HT-29 (cell line): ENCODE data around the gene ZNF30. TPM values are rescaled to one million over a fixed set of nuclear protein-coding genes. Genes with fewer than 3 reads are reported as not detected.
"Not testable (repeated sequence)": the region's sequence is repeated elsewhere in the genome, so short reads cannot be mapped to it uniquely, and the experiment has no call there.

ENCODE experiments used
- DNase-seq: peaks from one replicate; pipeline ENCODE4 v3.0.0-alpha.2; 2015; ENCODE audit warnings: low spot score
- total RNA-seq: library from RNA; depleted of rRNA; stranded (reverse); fragments of >200 nt; shearing (Covaris generic); gene quantifications from 2 replicates; pipeline ENCODE4 v1.2.3, GENCODE V29; 2014

ZNF30 gene
- total RNA-seq, 1 experiment from 2014 or later = 2.7 TPM

GRCh38 chr19:34960103-34960805 lies 33.6 kb downstream of the ZNF30 start:
- DNase-seq = no peak

- no peak for DNase-seq
Observed at GRCh38 chr19:34960940-34961679, 34.4 kb downstream of the ZNF30 start.

GRCh38 chr19:34961775-34962686 lies 35.3 kb downstream of the ZNF30 start:
- DNase-seq = peak; percentile 86

GRCh38 chr19:34962687-34963572 lies 36.2 kb downstream of the ZNF30 start:
- peak; percentile 60 for DNase-seq

GRCh38 chr19:34963573-34964406 lies 37.1 kb downstream of the ZNF30 start, which contains the start of gene ZNF792:
TSS of gene ZNF792 (minus strand) at chr19:34964229. CDS start at chr19:34963662, 567 bp downstream.
- DNase-seq = peak; percentile 61

GRCh38 chr19:34964598-34964997 lies 37.9 kb downstream of the ZNF30 start:
- no peak for DNase-seq

- DNase-seq = not testable (repeated sequence)
Observed at GRCh38 chr19:34965505-34965904, 38.8 kb downstream of the ZNF30 start.

GRCh38 chr19:34967551-34967950 lies 40.8 kb downstream of the ZNF30 start:
- DNase-seq = no peak

- DNase-seq = no peak
Observed at GRCh38 chr19:34969721-34970120, 43.0 kb downstream of the ZNF30 start.

- not testable (repeated sequence) for DNase-seq
Observed at GRCh38 chr19:34970185-34970780, 43.6 kb downstream of the ZNF30 start.

GRCh38 chr19:34972163-34972705 lies 45.5 kb downstream of the ZNF30 start:
- DNase-seq = no peak

- DNase-seq = no peak
Observed at GRCh38 chr19:34974646-34975045, 47.9 kb downstream of the ZNF30 start.

- no peak for DNase-seq
Observed at GRCh38 chr19:34975056-34975455, 48.4 kb downstream of the ZNF30 start.

- no peak for DNase-seq
Observed at GRCh38 chr19:34976611-34977010, 49.9 kb downstream of the ZNF30 start.

- no peak for DNase-seq
Observed at GRCh38 chr19:34979819-34980640, 53.3 kb downstream of the ZNF30 start.

- DNase-seq = no peak
Observed at GRCh38 chr19:34982275-34982674, 55.6 kb downstream of the ZNF30 start.

- no peak for DNase-seq
Observed at GRCh38 chr19:34983786-34984185, 57.1 kb downstream of the ZNF30 start.

GRCh38 chr19:34984287-34984686 lies 57.6 kb downstream of the ZNF30 start:
- DNase-seq = no peak
